ENCODE data around the gene CHCHD3. TPM values are rescaled to one million over a fixed set of nuclear protein-coding genes. Genes with fewer than 3 reads are reported as not detected.

The CHCHD3 gene
- total RNA-seq, 5 donors from 2014 or later (not counting 1 experiment from before 2014, with no cell fraction given): 25.6 to 33.7 (median 30.3) TPM

- H3K9me3 Mint-ChIP-seq: no peaks in the 10 kb centered on the region
- Histone ChIP-seq H3K9me3 (no peaks in the 10 kb centered on the region), H3K27ac (ENCODE audit: low read length) (no peak overlapping the region), H3K4me3 (ENCODE audit: control insufficient read depth in 1 of 2, extremely low read depth in 1 of 2, low read length in 1 of 2) (no peak overlapping the region), H3K27me3 (replicated peaks in 1 of 2; ENCODE audit: control insufficient read depth in 2 of 2, extremely low read depth in 1 of 2, insufficient read depth in 2 of 2, low read length in 1 of 2) (no peaks in the 10 kb centered on the region), H3K4me1 (ENCODE audit: control insufficient read depth in 1 of 2, extremely low read depth in 1 of 2, insufficient read depth in 2 of 2, low read length in 2 of 2) (no peaks in the 10 kb centered on the region), H3K36me3 (ENCODE audit: control insufficient read depth in 2 of 2, extremely low read depth in 1 of 2, insufficient read depth in 1 of 2, low read length in 1 of 2) (peaks cover 0 to 3% of the 10 kb centered on the region in 2 donors)
- no peak overlapping the region for H3K27ac Mint-ChIP-seq
- H3K4me1 Mint-ChIP-seq: peaks cover 3 to 6% (median 4%) of the 10 kb centered on the region in 3 donors
- H3K4me3 Mint-ChIP-seq: no peak overlapping the region
- no peaks in the 10 kb centered on the region for H3K27me3 Mint-ChIP-seq
- CTCF ChIA-PET: no interaction called here
- DNase-seq: no peak
- WGBS (ENCODE audit: insufficient coverage): no CpG with 5 or more reads among the region's 1 CpG
- ATAC-seq (replicated peaks in 1 of 4): no peak
- peaks cover 37% of the 10 kb centered on the region for H3K36me3 Mint-ChIP-seq
- POLR2A ChIA-PET: no interaction called here
These were observed 131.2 kb downstream of the CHCHD3 start for GRCh38 chr7:132950725-132951124.

DNA sequence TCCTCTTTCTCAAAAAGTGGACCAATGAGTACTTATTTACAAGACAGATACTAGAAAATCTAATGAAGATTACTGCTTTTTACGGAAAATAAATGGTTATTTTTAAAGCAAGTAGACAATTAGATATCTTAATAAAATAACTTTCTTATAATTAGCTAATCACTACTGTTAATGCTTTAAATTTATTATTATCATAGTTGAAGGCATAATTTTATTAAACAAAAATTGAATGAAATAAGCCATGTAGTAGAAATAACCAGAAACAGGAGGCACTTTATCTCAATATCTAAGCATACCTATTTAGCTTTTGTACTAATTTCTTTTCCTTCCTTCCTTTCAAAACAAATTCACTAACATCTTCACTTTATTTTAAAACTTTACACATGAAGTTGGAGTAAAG lies 134.9 kb downstream of the CHCHD3 start:
- Histone ChIP-seq H3K36me3 (ENCODE audit: control insufficient read depth in 2 of 2, extremely low read depth in 1 of 2, insufficient read depth in 1 of 2, low read length in 1 of 2) (no peaks in the 10 kb centered on the region), H3K9me3 (no peaks in the 10 kb centered on the region), H3K4me3 (ENCODE audit: control insufficient read depth in 1 of 2, extremely low read depth in 1 of 2, low read length in 1 of 2) (no peak overlapping the region), H3K27me3 (replicated peaks in 1 of 2; ENCODE audit: control insufficient read depth in 2 of 2, extremely low read depth in 1 of 2, insufficient read depth in 2 of 2, low read length in 1 of 2) (no peaks in the 10 kb centered on the region), H3K27ac (ENCODE audit: low read length) (no peak overlapping the region), H3K4me1 (ENCODE audit: control insufficient read depth in 1 of 2, extremely low read depth in 1 of 2, insufficient read depth in 2 of 2, low read length in 2 of 2) (no peaks in the 10 kb centered on the region)
- Mint-ChIP-seq H3K9me3 (no peaks in the 10 kb centered on the region), H3K4me3 (no peak overlapping the region), H3K27ac (no peak overlapping the region), H3K27me3 (no peaks in the 10 kb centered on the region), H3K4me1 (peaks cover 3 to 7% (median 6%) of the 10 kb centered on the region in 3 donors), H3K36me3 (peaks cover 29% of the 10 kb centered on the region)
- ChIA-PET POLR2A (no interaction called here), CTCF (no interaction called here)
- DNase-seq (no peak), ATAC-seq (replicated peaks in 1 of 4) (no peak)
- no CpG with 5 or more reads among the region's 1 CpG for WGBS (ENCODE audit: insufficient coverage)

GRCh38 chr7:132944774-132945173 lies 137.1 kb downstream of the CHCHD3 start:
- H3K36me3 Mint-ChIP-seq: peaks cover 37% of the 10 kb centered on the region
- Histone ChIP-seq H3K4me1 (ENCODE audit: control insufficient read depth in 1 of 2, extremely low read depth in 1 of 2, insufficient read depth in 2 of 2, low read length in 2 of 2) (no peaks in the 10 kb centered on the region), H3K27me3 (replicated peaks in 1 of 2; ENCODE audit: control insufficient read depth in 2 of 2, extremely low read depth in 1 of 2, insufficient read depth in 2 of 2, low read length in 1 of 2) (no peaks in the 10 kb centered on the region), H3K27ac (ENCODE audit: low read length) (no peak overlapping the region), H3K36me3 (ENCODE audit: control insufficient read depth in 2 of 2, extremely low read depth in 1 of 2, insufficient read depth in 1 of 2, low read length in 1 of 2) (no peaks in the 10 kb centered on the region), H3K4me3 (ENCODE audit: control insufficient read depth in 1 of 2, extremely low read depth in 1 of 2, low read length in 1 of 2) (no peak overlapping the region), H3K9me3 (no peaks in the 10 kb centered on the region)
- H3K4me1 Mint-ChIP-seq: peaks cover 3 to 10% (median 7%) of the 10 kb centered on the region in 3 donors
- POLR2A ChIA-PET: no interaction called here
- no CpG with 5 or more reads among the region's 3 CpGs for WGBS (ENCODE audit: insufficient coverage)
- DNase-seq (no peak), ATAC-seq (replicated peaks in 1 of 4) (no peak)
- no peak overlapping the region for H3K4me3 Mint-ChIP-seq
- H3K27ac Mint-ChIP-seq: no peak overlapping the region
- CTCF ChIA-PET: no interaction called here
- no peaks in the 10 kb centered on the region for H3K27me3 Mint-ChIP-seq
- H3K9me3 Mint-ChIP-seq: no peaks in the 10 kb centered on the region

- Mint-ChIP-seq H3K4me3 (no peak overlapping the region), H3K4me1 (peaks cover 3 to 10% (median 7%) of the 10 kb centered on the region in 3 donors), H3K9me3 (no peaks in the 10 kb centered on the region), H3K27me3 (no peaks in the 10 kb centered on the region), H3K36me3 (peaks cover 35% of the 10 kb centered on the region), H3K27ac (no peak overlapping the region)
- Histone ChIP-seq H3K4me1 (ENCODE audit: control insufficient read depth in 1 of 2, extremely low read depth in 1 of 2, insufficient read depth in 2 of 2, low read length in 2 of 2) (no peaks in the 10 kb centered on the region), H3K9me3 (no peaks in the 10 kb centered on the region), H3K36me3 (ENCODE audit: control insufficient read depth in 2 of 2, extremely low read depth in 1 of 2, insufficient read depth in 1 of 2, low read length in 1 of 2) (no peaks in the 10 kb centered on the region), H3K27me3 (replicated peaks in 1 of 2; ENCODE audit: control insufficient read depth in 2 of 2, extremely low read depth in 1 of 2, insufficient read depth in 2 of 2, low read length in 1 of 2) (no peaks in the 10 kb centered on the region), H3K27ac (ENCODE audit: low read length) (no peak overlapping the region), H3K4me3 (ENCODE audit: control insufficient read depth in 1 of 2, extremely low read depth in 1 of 2, low read length in 1 of 2) (no peak overlapping the region)
- DNase-seq (no peak), ATAC-seq (replicated peaks in 1 of 4) (no peak)
- no CpG with 5 or more reads among the region's 1 CpG for WGBS (ENCODE audit: insufficient coverage)
- ChIA-PET CTCF (no interaction called here), POLR2A (no interaction called here)
These were observed 138.2 kb downstream of the CHCHD3 start for GRCh38 chr7:132943645-132944044.

DNA sequence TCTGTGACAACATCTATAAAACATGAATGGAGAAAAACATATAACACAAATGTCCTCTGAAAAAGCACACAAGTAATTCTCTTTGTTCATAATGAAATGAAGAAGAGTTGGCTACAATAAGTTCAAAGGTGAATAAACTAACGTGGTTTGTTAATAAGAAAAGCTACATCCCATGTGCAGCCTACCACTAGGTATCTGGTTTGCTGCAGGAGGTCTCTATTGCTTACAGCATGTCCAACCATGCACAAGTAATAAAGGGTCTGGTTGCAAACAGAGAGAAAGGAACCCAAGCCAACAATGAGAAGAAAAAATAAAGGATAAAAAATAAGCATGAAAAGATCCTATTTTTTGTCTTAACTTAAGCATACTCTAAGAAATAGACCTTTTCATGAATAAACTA lies 139.2 kb downstream of the CHCHD3 start:
- POLR2A ChIA-PET: no interaction called here
- Mint-ChIP-seq H3K27me3 (no peaks in the 10 kb centered on the region), H3K4me3 (no peak overlapping the region), H3K36me3 (peaks cover 36% of the 10 kb centered on the region), H3K27ac (no peak overlapping the region), H3K9me3 (no peaks in the 10 kb centered on the region), H3K4me1 (peaks cover 0 to 4% (median 4%) of the 10 kb centered on the region in 3 donors)
- CTCF ChIA-PET: no interaction called here
- H3K4me3 ChIP-seq (ENCODE audit: control insufficient read depth in 1 of 2, extremely low read depth in 1 of 2, low read length in 1 of 2): no peak overlapping the region
- H3K4me1 ChIP-seq (ENCODE audit: control insufficient read depth in 1 of 2, extremely low read depth in 1 of 2, insufficient read depth in 2 of 2, low read length in 2 of 2): no peaks in the 10 kb centered on the region
- H3K36me3 ChIP-seq (ENCODE audit: control insufficient read depth in 2 of 2, extremely low read depth in 1 of 2, insufficient read depth in 1 of 2, low read length in 1 of 2): no peaks in the 10 kb centered on the region
- H3K27ac ChIP-seq (ENCODE audit: low read length): no peak overlapping the region
- no peak for ATAC-seq (replicated peaks in 1 of 4)
- DNase-seq: no peak
- H3K27me3 ChIP-seq (replicated peaks in 1 of 2; ENCODE audit: control insufficient read depth in 2 of 2, extremely low read depth in 1 of 2, insufficient read depth in 2 of 2, low read length in 1 of 2): no peaks in the 10 kb centered on the region
- no CpG with 5 or more reads among the region's 1 CpG for WGBS (ENCODE audit: insufficient coverage)
- no peaks in the 10 kb centered on the region for H3K9me3 ChIP-seq

DNA sequence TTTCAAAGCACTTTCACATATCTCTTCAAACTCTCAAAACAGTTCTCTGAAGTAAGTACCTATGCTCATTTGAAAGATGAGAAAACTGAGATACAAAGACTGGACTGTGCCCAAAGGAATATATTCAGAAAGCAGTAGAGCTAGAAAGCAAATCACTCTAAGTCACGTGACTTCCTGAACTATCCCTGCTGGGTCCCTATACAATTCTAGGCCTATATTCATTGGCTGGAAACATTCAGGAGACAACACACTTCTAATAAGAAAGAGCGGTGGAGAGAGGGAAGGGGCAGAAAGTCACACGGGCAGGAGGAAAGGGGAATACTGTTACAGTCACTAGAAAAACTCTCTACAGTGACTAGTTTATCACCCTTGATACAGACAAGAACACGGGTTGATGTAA lies 140.0 kb downstream of the CHCHD3 start:
- Histone ChIP-seq H3K27me3 (replicated peaks in 1 of 2; ENCODE audit: control insufficient read depth in 2 of 2, extremely low read depth in 1 of 2, insufficient read depth in 2 of 2, low read length in 1 of 2) (no peaks in the 10 kb centered on the region), H3K4me1 (ENCODE audit: control insufficient read depth in 1 of 2, extremely low read depth in 1 of 2, insufficient read depth in 2 of 2, low read length in 2 of 2) (no peaks in the 10 kb centered on the region), H3K27ac (ENCODE audit: low read length) (no peak overlapping the region), H3K36me3 (ENCODE audit: control insufficient read depth in 2 of 2, extremely low read depth in 1 of 2, insufficient read depth in 1 of 2, low read length in 1 of 2) (no peaks in the 10 kb centered on the region), H3K4me3 (ENCODE audit: control insufficient read depth in 1 of 2, extremely low read depth in 1 of 2, low read length in 1 of 2) (no peak overlapping the region), H3K9me3 (no peaks in the 10 kb centered on the region)
- Mint-ChIP-seq H3K4me3 (no peak overlapping the region), H3K4me1 (peaks cover 0 to 4% (median 3%) of the 10 kb centered on the region in 3 donors), H3K27me3 (no peaks in the 10 kb centered on the region), H3K27ac (no peak overlapping the region), H3K36me3 (peaks cover 36% of the 10 kb centered on the region), H3K9me3 (no peaks in the 10 kb centered on the region)
- ChIA-PET POLR2A (no interaction called here), CTCF (interaction anchor here in 1 of 2 donors (0.6 kb wide), 1 partner anchor 132 kb away, joined by 3 read pairs; no protein-coding TSS in a partner anchor)
- no peak for DNase-seq
- no CpG with 5 or more reads among the region's 4 CpGs for WGBS (ENCODE audit: insufficient coverage)
- no peak for ATAC-seq (replicated peaks in 1 of 4)

GRCh38 chr7:132941428-132941827 lies 140.5 kb downstream of the CHCHD3 start:
- ATAC-seq (replicated peaks in 1 of 4) (no peak), DNase-seq (no peak)
- Histone ChIP-seq H3K4me1 (ENCODE audit: control insufficient read depth in 1 of 2, extremely low read depth in 1 of 2, insufficient read depth in 2 of 2, low read length in 2 of 2) (no peaks in the 10 kb centered on the region), H3K27me3 (replicated peaks in 1 of 2; ENCODE audit: control insufficient read depth in 2 of 2, extremely low read depth in 1 of 2, insufficient read depth in 2 of 2, low read length in 1 of 2) (no peaks in the 10 kb centered on the region), H3K9me3 (no peaks in the 10 kb centered on the region), H3K27ac (ENCODE audit: low read length) (no peak overlapping the region), H3K36me3 (ENCODE audit: control insufficient read depth in 2 of 2, extremely low read depth in 1 of 2, insufficient read depth in 1 of 2, low read length in 1 of 2) (no peaks in the 10 kb centered on the region), H3K4me3 (ENCODE audit: control insufficient read depth in 1 of 2, extremely low read depth in 1 of 2, low read length in 1 of 2) (no peak overlapping the region)
- Mint-ChIP-seq H3K27ac (no peak overlapping the region), H3K4me1 (peaks cover 0 to 4% (median 3%) of the 10 kb centered on the region in 3 donors), H3K27me3 (no peaks in the 10 kb centered on the region), H3K36me3 (peaks cover 40% of the 10 kb centered on the region), H3K9me3 (peaks cover 0 to 2% (median 0%) of the 10 kb centered on the region in 3 donors), H3K4me3 (no peak overlapping the region)
- POLR2A ChIA-PET: no interaction called here
- 100% methylated on average over 1 of the region's 4 CpGs for WGBS (ENCODE audit: insufficient coverage)
- CTCF ChIA-PET: interaction anchor here in 1 of 2 donors (0.6 kb wide), 1 partner anchor 132 kb away, joined by 3 read pairs; no protein-coding TSS in a partner anchor

All from T-cell (primary cell).